Osteocyte (in vitro differentiated cells): Measurements from ENCODE around the gene CLDN4. TPM values are rescaled to one million over a fixed set of nuclear protein-coding genes. Genes with fewer than 3 reads are reported as not detected.
A peak's percentile ranks its signal among the peaks of the same experiment; 100 is the strongest.

Experiments
- DNase-seq: peaks from one replicate; pipeline ENCODE4 v3.0.0; 2021; ENCODE audit warnings: mixed read lengths; ENCODE audit not compliant: unreplicated experiment; ENCODE audit errors: extremely low spot score
- H3K27ac Mint-ChIP-seq: one replicate; pipeline ENCODE4 v1.8.0; 2021; ENCODE audit warnings: mild to moderate bottlenecking, mixed read lengths; ENCODE audit not compliant: unreplicated experiment
- H3K27me3 Mint-ChIP-seq: one replicate; pipeline ENCODE4 v1.8.0; 2021; ENCODE audit warnings: mixed read lengths; ENCODE audit not compliant: unreplicated experiment
- H3K36me3 Mint-ChIP-seq: one replicate; pipeline ENCODE4 v1.8.0; 2021; ENCODE audit warnings: mixed read lengths; ENCODE audit not compliant: unreplicated experiment
- H3K4me1 Mint-ChIP-seq: one replicate; pipeline ENCODE4 v1.8.0; 2021; ENCODE audit warnings: mixed read lengths; ENCODE audit not compliant: unreplicated experiment
- H3K4me3 Mint-ChIP-seq: one replicate; pipeline ENCODE4 v1.8.0; 2021; ENCODE audit warnings: mild to moderate bottlenecking, moderate library complexity, mixed read lengths; ENCODE audit not compliant: unreplicated experiment
- H3K9me3 Mint-ChIP-seq: one replicate; pipeline ENCODE4 v1.8.0; 2021; ENCODE audit warnings: mixed read lengths; ENCODE audit not compliant: unreplicated experiment
- total RNA-seq: library from RNA; stranded (reverse); gene quantifications from 2 replicates; pipeline ENCODE4 v1.2.1, GENCODE V29; 2021
- TF ChIP-seq, protein P1 (sequence below): fragments of 200-600 bp; sonication (generic); IDR thresholded peaks from 2 replicates; pipeline ENCODE4 v1.5.0; 2021; ENCODE audit warnings: antibody characterized with exemption, mild to moderate bottlenecking, moderate library complexity

The CLDN4 gene
- total RNA-seq, 1 donor from 2014 or later, result 0.62 TPM

DNA sequence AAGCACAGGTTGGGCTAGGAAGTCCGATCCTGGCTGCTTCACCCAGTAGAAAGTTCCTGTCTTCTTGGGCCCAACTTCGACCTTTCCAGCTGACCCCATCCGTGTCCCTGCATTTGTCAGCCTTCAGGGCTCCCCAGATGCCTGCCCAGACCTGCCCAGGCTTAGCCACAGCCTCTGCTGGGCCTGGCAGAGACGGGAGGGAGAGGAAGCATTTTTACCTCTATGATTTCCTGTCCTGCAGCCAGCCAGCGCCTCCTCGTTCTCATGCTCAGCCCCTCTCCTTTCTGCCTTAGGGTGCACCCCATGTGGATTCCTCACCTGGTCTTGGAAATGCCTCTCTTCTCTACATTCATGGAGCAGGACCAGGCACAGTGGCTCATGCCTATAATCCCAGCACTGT, 7.8 kb downstream of the CLDN4 start:
- H3K36me3 Mint-ChIP-seq, result no peaks in the 10 kb centered on the region
- DNase-seq, result no peak
- no peak overlapping the region for H3K27ac Mint-ChIP-seq
- no peak overlapping the region for H3K4me3 Mint-ChIP-seq
- TF ChIP-seq, protein P1, sequence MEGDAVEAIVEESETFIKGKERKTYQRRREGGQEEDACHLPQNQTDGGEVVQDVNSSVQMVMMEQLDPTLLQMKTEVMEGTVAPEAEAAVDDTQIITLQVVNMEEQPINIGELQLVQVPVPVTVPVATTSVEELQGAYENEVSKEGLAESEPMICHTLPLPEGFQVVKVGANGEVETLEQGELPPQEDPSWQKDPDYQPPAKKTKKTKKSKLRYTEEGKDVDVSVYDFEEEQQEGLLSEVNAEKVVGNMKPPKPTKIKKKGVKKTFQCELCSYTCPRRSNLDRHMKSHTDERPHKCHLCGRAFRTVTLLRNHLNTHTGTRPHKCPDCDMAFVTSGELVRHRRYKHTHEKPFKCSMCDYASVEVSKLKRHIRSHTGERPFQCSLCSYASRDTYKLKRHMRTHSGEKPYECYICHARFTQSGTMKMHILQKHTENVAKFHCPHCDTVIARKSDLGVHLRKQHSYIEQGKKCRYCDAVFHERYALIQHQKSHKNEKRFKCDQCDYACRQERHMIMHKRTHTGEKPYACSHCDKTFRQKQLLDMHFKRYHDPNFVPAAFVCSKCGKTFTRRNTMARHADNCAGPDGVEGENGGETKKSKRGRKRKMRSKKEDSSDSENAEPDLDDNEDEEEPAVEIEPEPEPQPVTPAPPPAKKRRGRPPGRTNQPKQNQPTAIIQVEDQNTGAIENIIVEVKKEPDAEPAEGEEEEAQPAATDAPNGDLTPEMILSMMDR, result no peak
- H3K27me3 Mint-ChIP-seq, result no peaks in the 10 kb centered on the region
- no peaks in the 10 kb centered on the region for H3K9me3 Mint-ChIP-seq
- H3K4me1 Mint-ChIP-seq, result peaks cover 3% of the 10 kb centered on the region

DNA sequence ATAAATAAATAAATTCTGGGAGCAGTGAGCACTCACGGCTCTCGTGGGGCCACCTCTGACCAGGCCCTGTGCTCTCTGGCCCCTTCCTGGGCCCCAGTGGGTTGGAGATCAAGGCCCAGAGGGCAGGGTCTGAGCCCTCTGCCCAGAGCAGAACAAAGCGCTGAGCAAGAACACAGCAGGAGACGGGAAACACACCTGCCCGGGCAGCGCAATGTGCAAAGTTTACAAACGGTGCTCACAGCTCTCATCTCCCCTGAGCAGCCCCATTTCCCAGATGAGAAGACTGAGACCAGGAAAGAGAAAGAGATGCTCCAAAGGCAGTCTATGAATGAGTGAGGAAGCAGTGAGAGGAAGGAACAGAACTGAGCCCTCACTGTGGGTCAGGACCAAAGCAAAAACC, 8.5 kb downstream of the CLDN4 start:
- no peaks in the 10 kb centered on the region for H3K9me3 Mint-ChIP-seq
- TF ChIP-seq, protein P1, result no peak
- no peak overlapping the region for H3K27ac Mint-ChIP-seq
- DNase-seq, result no peak
- H3K36me3 Mint-ChIP-seq, result no peaks in the 10 kb centered on the region
- H3K4me1 Mint-ChIP-seq, result peaks cover 4% of the 10 kb centered on the region
- H3K4me3 Mint-ChIP-seq, result no peak overlapping the region
- H3K27me3 Mint-ChIP-seq, result no peaks in the 10 kb centered on the region

DNA sequence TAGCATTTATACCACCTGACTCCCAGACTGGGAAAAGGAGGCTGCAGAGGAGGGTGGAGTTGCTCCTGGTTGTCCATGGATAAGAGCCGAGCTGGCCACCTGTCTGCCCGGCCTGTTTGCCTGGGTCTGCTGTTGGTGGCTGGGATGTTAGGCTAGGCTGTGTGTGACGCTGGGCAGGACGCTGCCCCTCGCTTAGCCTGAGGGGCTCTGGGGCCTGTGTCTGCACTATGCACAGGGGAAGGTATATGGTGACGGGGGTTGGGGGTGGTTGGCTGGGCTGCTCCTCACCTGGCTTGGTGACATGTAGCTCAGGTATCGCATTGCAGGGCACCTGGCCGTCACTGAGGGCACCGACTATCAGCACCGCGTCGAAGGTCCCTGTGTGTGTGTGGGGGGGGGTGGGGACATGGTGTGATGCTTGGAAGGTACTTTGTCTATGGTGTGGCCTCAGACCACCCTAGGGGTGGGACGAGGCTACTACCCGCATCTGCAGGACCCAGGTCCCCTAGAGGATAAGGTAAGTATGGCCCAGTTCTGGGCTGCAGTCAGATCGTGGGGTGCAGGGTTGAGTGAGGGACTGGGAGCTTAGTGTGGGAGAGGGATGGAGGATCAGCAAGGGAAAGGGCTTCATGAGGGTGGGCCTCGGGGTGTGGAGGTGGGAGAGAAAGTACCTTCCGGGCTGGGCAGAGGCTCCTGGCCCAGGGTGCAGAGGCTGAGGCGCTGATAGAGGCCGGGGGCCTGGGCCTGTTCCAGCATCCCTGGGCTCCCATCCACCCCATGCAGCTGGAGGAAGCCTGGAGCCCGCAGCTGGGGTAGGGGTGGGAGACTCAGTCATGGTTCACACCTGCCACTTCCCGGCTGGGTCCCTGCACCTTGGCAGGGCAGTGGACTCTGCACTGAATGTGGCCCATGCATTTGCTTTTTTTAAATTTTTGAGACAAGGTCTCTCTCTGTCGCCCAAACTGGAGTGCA, 9.2 kb downstream of the CLDN4 start:
- H3K27ac Mint-ChIP-seq, result no peak overlapping the region
- no peaks in the 10 kb centered on the region for H3K36me3 Mint-ChIP-seq
- H3K9me3 Mint-ChIP-seq, result no peaks in the 10 kb centered on the region
- peaks cover 12% of the 10 kb centered on the region for H3K4me1 Mint-ChIP-seq
- no peaks in the 10 kb centered on the region for H3K27me3 Mint-ChIP-seq
- TF ChIP-seq, protein P1, result no peak
- H3K4me3 Mint-ChIP-seq, result no peak overlapping the region
- no peak for DNase-seq

DNA sequence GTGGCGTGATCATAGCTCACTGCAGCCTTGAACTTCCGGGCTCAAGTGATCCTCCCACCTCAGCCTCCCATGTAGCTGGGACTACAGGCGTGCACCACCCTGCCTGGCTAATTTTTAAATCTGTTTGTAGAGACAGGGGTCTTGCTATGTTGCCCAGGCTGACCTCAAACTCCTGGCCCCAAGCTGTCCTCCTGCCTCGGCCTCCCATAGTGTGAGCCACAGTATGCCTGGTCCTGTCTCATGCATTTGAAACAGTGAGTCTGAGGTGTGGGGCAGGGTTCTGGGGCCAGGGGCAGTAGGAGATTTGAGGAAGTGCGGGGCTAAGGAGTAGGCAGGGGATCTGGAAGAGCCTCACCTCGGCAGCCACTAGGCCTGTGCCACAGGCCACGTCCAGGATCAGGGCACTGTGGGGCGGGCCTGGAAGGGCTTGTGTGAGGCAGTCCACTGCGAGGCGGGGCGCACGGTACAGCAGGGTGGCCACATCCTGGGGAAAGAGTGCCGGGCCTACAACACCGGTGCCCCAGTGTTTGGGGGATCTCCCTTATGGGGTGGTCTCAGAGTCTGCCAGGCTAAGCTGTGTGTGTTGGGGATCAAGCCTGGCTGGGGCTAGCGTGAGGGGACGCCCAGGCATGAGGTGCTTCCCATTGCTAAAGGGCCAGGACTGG, 10.1 kb downstream of the CLDN4 start:
- Mint-ChIP-seq H3K27ac (no peak overlapping the region), H3K36me3 (no peaks in the 10 kb centered on the region), H3K9me3 (no peaks in the 10 kb centered on the region), H3K4me3 (peak overlapping the region; percentile 38), H3K4me1 (peaks cover 15% of the 10 kb centered on the region), H3K27me3 (no peaks in the 10 kb centered on the region)
- TF ChIP-seq, protein P1, result no peak
- no peak for DNase-seq

DNA sequence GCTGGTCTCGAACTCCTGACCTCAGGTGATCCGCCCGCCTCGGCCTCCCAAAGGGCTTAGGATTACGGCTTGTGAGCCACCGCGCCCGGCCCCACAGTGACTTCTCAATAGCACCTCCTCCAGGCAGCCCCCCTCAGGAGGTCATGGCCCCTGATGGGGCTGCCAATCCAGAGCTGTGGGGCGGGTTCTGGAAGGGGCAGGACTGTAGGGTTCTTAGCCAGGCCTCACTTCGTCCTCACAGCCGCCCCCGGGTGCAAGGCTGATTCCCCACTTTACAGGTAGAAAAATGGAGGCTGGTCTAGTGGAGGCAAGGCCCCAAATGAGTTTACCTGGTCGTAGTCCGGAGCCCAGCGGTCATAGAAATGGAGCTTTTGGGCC, 10.9 kb downstream of the CLDN4 start:
- H3K27me3 Mint-ChIP-seq, result no peaks in the 10 kb centered on the region
- TF ChIP-seq, protein P1, result no peak
- H3K27ac Mint-ChIP-seq, result no peak overlapping the region
- H3K4me1 Mint-ChIP-seq, result peaks cover 18% of the 10 kb centered on the region
- DNase-seq, result no peak
- peak overlapping the region; percentile 88 for H3K4me3 Mint-ChIP-seq
- no peaks in the 10 kb centered on the region for H3K36me3 Mint-ChIP-seq
- no peaks in the 10 kb centered on the region for H3K9me3 Mint-ChIP-seq
